CD4-positive, alpha-beta T cell treated with Interleukin-17A for 1 hour (primary cell): ENCODE data around the gene RAB6A.
"Not testable (repeated sequence)": the region's sequence is repeated elsewhere in the genome, so short reads cannot be mapped to it uniquely, and the experiment has no call there.

Source experiments
- DNase-seq: peaks from one replicate; pipeline ENCODE4 v3.0.0-alpha.2; 2020

Gene RAB6A

GRCh38 chr11:73716153-73717056 is 44.5 kb downstream of the RAB6A start:
- peak; percentile 18 for DNase-seq

DNA sequence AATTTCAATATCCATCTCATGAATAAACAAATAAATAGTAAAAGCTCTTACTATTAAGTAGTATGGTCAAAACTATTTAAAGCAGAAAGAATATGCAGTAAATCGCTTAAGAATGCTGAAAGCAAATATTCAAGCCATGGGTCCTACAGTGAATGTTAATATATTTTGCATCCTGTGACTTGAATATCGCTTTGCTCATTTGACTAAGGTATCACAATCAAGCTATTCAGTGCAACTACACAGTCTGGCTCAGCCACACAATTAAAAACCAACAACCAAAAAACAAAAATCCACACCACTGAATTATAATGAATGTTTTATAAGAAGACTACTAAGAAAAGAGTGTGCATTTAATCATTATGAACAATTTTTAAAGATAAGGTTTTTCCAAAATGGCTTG is 45.3 kb downstream of the RAB6A start:
- DNase-seq: no peak

DNA sequence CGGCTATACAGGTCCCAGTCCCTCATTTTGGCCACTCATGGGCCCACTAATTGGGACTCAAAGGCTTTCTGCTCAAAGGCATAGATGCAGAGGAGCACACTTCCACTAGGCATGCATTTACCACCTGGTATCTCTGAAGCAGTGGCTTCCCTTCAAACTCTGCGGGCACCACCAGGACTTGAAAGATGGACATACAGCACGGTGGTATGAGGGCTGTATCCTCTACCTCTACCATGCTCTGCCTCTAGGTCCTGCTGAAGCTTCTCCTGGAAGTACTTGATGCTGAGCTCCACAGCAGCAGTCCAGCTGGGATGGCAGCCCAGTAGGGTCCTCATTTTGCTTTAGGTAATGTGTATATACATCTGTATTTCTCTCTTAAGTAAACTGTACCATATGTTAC is 49.9 kb downstream of the RAB6A start:
- no peak for DNase-seq

GRCh38 chr11:73705053-73705452 is 55.8 kb downstream of the RAB6A start:
- no peak for DNase-seq

DNA sequence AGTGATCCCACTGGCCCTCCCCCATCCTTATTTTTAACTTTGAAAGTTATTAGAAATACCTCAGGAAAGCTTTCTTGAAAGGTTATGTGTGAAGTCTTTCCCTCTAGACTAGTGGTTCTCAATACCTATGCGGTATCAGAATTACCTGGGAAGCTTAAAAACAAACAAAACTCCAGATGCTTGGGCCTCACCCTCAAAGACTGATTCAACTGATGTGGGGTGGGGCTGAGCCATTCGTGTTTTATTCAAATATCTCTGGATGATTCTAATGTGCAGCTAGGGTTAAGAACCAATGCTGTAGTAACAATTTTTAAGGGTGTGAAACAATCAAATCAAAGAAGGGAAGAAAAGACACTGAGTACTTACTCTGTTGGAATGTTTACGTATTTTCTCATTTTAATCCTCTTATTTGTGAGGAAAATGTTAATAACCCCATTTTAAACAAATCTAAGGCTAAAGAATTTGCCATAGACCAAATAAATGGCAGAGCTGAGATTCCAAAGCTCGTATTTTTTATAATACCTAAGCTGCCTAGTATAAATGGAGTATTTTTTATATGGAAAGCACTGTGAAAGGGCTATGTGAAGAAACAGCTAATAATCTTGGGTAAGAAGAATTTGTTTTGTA is 66.9 kb downstream of the RAB6A start:
- no peak for DNase-seq

DNA sequence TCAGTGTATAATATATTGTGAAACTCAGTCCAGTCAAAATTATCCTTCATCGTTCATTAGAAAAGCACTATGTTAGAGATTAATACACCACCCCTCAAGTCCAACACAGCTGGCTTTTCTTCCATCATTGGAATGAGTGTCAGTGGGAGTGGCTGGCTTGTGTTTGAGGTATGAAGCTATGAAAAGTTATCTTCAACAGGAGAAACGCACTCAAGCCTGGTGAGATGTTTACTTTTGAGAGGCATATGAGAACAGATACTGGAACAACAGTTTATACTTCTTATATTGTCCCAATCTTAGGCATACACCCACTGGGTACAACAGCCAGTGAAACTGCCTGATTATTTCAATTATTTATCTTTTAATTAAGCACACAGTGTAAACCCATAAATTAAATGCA is 80.2 kb downstream of the RAB6A start:
- DNase-seq: no peak

DNA sequence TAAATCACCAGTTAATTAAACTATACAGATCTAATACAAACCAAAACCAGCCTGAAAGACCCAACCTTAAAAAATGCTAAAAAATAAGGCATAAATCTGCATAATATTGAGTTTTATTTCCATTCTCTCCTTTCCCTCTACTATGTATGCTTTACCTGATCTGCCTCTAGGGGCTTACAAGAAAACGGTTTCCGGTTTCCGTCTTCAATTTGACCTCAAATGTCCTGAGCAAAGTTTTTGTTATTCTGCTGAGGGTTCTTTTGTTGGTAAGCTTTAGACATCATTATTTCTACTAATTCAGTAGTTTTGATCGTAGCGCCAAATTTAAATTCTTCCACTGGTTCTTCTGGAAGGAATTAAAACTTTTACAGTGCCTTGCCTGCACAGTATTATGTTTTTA is 84.3 kb downstream of the RAB6A start:
- not testable (repeated sequence) for DNase-seq

GRCh38 chr11:73671701-73672100 is 89.2 kb downstream of the RAB6A start:
- no peak for DNase-seq

DNA sequence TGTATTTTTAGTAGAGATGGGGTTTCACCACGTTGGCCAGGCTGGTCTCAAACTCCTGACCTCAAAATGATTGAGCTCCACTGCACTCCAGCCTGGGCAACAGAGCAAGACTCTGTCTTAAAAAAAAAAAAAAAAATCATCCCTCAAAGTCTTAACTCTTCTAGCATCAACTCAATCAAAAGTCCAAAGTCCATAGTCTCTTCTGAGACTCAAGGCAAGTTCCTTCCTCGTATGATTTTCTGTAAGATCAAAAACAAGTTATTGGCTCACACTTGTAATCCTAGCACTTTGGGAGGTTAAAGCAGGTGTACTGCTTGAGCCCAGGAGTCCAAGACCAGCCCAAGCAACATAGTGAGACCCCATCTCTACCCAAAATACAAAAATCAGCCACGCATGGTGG is 90.1 kb downstream of the RAB6A start:
- no peak for DNase-seq

- DNase-seq: no peak
Observed at GRCh38 chr11:73667891-73668290, 93.0 kb downstream of the RAB6A start.

DNA sequence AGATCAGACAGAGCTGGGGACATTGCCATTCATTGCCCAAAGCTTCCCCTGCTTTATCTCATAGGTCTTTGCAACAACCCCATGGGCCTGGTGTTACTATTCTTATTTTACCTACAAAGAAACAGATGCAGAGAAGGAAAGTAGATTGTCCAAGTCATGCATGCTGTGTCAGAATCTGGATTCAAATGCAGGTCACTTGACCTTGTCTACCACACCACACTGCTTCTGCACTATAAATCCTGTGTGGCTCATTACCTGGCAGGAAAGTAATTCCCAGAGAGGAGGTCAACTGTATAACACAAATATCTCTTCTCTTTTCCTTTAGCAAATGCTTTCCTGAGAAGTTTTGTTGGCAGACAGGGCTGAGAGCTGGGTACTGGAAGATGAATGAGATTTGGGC is 96.0 kb downstream of the RAB6A start:
- no peak for DNase-seq

- DNase-seq: no peak
Observed at GRCh38 chr11:73663604-73664495, 97.0 kb downstream of the RAB6A start.

DNA sequence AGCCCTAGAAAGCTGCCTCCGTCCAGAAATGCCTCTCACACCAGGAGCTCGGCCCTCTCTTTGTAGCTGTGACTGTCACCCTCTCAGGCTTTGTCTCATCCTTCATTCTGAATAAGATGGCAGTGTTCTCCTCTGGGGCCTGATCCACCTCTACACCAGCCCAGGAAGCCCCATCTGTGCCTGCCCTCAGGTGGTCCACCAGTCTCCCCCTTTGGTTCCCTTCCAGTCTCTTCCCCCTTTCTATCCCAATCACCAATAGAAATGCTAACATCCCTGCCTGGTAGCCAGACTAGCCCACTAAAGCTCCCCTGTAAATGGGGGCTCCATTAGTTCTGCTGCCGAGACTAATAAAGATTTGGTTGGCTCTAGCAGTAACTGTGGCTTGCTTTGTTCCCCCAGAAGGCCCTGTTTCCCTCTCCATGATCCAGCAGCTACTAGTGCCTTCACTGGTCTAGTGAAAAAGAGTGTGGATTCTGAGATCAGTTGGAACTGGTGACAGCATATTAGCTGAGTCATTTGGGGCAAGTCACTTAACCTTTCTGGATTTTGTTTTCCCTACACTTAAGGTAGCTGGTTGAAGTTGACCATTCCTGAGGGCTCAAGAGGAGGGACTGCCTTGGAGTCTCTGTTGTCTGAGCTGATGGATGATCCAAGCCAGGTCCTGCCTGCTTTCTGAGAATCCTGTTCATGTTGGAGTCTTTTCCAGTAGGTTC is 98.3 kb downstream of the RAB6A start:
- no peak for DNase-seq

DNA sequence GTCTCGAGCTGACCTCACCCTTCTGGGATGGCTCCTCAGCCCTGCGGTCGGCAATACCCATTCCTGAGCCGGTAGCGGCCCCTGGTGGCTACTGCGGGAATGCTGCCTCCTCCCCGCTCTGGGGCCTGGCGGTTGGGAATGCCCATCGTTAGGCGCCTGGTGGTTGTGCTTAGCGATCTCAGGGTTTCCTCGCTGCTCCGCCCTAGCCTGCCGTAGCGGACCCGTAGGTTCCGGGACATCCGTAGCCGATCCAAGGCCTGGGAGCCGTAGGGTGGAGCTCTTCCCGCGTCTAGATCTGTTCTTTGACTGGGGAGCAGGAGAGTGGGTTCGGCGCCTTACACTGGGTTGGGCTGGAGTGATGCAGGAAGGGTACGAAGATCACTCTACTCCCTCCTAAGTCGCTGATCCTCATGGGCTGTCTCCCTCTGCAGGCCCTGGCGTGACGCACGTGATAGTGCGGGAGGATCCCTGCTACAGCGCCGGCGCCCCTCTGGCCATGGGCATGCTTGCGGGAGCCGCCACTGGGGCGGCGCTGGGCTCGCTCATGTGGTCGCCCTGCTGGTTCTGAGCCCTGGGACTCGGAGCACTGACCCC is 99.7 kb downstream of the RAB6A start:
- DNase-seq: peak; percentile 84

DNA sequence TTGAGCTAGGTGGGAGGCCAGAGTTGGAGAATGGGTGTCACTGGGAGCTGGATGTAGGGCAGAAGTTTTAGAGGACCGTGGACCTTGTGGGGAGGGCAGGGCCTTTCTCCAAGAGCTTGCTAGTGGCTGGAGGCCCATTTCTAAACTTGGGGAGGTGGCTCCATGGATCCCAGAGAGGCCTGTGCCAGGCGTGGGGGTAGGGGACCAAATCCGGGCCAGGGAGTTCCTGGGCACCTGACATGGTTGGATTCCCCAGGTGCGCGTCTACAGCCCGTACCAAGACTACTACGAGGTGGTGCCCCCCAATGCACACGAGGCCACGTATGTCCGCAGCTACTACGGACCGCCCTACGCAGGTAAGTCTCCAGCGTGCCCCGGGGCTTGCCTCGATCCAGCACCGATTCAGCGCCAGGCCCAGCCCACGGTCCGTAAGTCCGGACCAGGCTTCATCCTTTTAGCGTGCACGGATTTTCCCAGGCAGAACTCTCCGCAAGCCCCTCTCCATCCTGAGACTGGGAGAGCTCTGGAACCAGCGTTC is 100.3 kb downstream of the RAB6A start:
- DNase-seq: no peak

- no peak for DNase-seq
Observed at GRCh38 chr11:73659961-73660360, 100.9 kb downstream of the RAB6A start.

DNA sequence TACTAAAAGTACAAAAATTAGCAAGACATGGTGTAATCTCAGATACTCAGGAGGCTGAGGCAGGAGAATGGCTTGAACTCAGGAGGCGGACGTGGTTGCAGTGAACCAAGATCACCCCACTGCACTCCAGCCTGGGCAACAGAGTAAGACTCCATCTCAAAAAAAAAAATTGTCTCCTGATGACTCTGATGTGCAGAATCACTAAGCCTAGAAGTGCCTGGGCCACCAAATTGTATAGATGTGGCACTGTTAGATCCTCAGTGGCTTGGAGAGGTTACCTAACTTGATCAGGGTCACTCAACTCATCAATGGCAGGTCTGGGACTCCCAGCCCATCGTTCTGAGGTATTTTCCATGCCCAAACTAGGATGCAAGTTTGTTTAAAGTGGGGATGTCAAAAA is 103.9 kb downstream of the RAB6A start:
- no peak for DNase-seq

DNA sequence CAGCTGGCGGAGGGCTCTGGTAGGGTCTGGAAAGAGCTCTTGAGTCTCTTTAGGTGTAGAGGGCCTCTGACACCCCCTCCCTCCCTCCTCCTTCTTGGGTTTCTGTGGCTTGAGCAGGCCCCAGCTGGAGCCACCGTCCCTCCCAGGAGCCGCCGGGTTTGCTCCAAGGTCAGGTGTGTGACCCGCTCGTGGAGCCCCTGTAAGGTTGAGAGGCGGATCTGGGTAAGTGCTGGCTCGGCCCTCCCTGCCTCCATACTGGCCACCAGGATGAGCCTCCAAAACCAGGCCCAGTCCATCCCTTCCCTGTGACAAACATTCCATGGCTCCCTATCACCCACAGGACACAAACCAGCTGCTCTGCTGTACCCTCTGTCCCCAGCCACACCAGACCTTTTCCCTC is 105.2 kb downstream of the RAB6A start:
- no peak for DNase-seq

GRCh38 chr11:73654482-73655021 is 106.3 kb downstream of the RAB6A start:
- DNase-seq: no peak

DNA sequence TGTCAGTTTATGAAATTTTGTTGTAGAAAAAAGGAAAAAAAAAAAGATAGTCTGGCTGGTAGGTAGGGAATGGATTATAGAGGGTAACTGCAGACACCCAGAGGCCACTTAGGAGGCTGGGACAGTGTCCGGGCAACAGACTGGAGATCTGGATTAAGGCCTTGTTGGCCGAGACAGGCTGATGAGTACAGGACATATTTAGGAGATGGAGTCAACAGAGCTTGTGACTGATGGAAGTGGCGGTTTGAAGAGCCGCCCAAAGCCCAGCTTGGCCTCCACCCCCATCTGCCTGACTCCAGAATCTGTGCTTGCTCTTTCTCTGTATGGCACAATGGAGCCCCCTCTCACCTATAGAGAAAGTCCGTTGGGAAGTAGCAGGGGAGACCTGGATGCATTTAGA is 106.9 kb downstream of the RAB6A start:
- no peak for DNase-seq

- DNase-seq: no peak
Observed at GRCh38 chr11:73652856-73653559, 107.9 kb downstream of the RAB6A start.
